ENCODE data around the gene ELMO1.

ELMO1 gene

GRCh38 chr7:36895192-36895591, 553.5 kb downstream of the ELMO1 start:
- DNase-seq = no peak

GRCh38 chr7:36894190-36894589, 554.5 kb downstream of the ELMO1 start:
- DNase-seq = no peak

- no peak for DNase-seq
These were observed 559.5 kb downstream of the ELMO1 start for GRCh38 chr7:36889182-36889581.

- DNase-seq = no peak
These were observed 560.7 kb downstream of the ELMO1 start for GRCh38 chr7:36887969-36888368.

GRCh38 chr7:36887233-36887632, 561.4 kb downstream of the ELMO1 start:
- no peak for DNase-seq

- DNase-seq = no peak
These were observed 563.8 kb downstream of the ELMO1 start for GRCh38 chr7:36884910-36885309.

- no peak for DNase-seq
These were observed 564.3 kb downstream of the ELMO1 start for GRCh38 chr7:36884351-36884750.

- no peak for DNase-seq
These were observed 567.3 kb downstream of the ELMO1 start for GRCh38 chr7:36881233-36881874.

GRCh38 chr7:36880108-36880507, 568.6 kb downstream of the ELMO1 start:
- DNase-seq = no peak

- DNase-seq = no peak
These were observed 569.6 kb downstream of the ELMO1 start for GRCh38 chr7:36879021-36879420.

- no peak for DNase-seq
These were observed 570.4 kb downstream of the ELMO1 start for GRCh38 chr7:36878288-36878687.

- DNase-seq = no peak
These were observed 572.9 kb downstream of the ELMO1 start for GRCh38 chr7:36875794-36876193.

GRCh38 chr7:36874041-36874440, 574.6 kb downstream of the ELMO1 start:
- no peak for DNase-seq

- no peak for DNase-seq
These were observed 576.8 kb downstream of the ELMO1 start for GRCh38 chr7:36871863-36872262.

- no peak for DNase-seq
These were observed 577.3 kb downstream of the ELMO1 start for GRCh38 chr7:36871355-36871738.

GRCh38 chr7:36870625-36871354, 577.9 kb downstream of the ELMO1 start:
- DNase-seq = peak; percentile 2

- no peak for DNase-seq
These were observed 579.8 kb downstream of the ELMO1 start for GRCh38 chr7:36868727-36869411.

GRCh38 chr7:36865019-36865418, 583.6 kb downstream of the ELMO1 start:
- DNase-seq = no peak

GRCh38 chr7:36863901-36864701, 584.6 kb downstream of the ELMO1 start:
- no peak for DNase-seq

- DNase-seq = no peak
These were observed 585.8 kb downstream of the ELMO1 start for GRCh38 chr7:36862771-36863261.

GRCh38 chr7:36861656-36862055, 587.0 kb downstream of the ELMO1 start:
- no peak for DNase-seq

GRCh38 chr7:36860681-36861080, 588.0 kb downstream of the ELMO1 start:
- no peak for DNase-seq

- DNase-seq = no peak
These were observed 593.3 kb downstream of the ELMO1 start for GRCh38 chr7:36855330-36855729.
